GM23338 (cell line): ENCODE results near the gene PXK. TPM values are rescaled to one million over a fixed set of nuclear protein-coding genes. Genes with fewer than 3 reads are reported as not detected.
A peak's percentile ranks its signal among the peaks of the same experiment; 100 is the strongest.
"Not testable (repeated sequence)": the region's sequence is repeated elsewhere in the genome, so short reads cannot be mapped to it uniquely, and the experiment has no call there.

Source experiments
- ATAC-seq: fragments of 200-7000 bp; cut with Tn5 transposase; 3 replicates; pipeline ENCODE4 v1.9.1; 2020
- DNase-seq: peaks from one replicate; pipeline ENCODE4 v3.0.0-alpha.2; 2015; ENCODE audit warnings: low spot score
- H2AFZ ChIP-seq: fragments of 200-600 bp; sonication (generic); 2 replicates; pipeline ENCODE4 v1.8.0; 2016; ENCODE audit warnings: antibody characterized with exemption, mild to moderate bottlenecking, moderate library complexity
- H3F3A ChIP-seq: fragments of 200-600 bp; sonication (generic); replicated peaks from 2 replicates; pipeline ENCODE4 v1.8.0; 2017; ENCODE audit warnings: antibody characterized with exemption, mixed run types, low read depth
- H3K27ac ChIP-seq: fragments of 200-600 bp; sonication (generic); 2 replicates; pipeline ENCODE4 v1.6.1; 2016; ENCODE audit warnings: low read depth
- H3K27me3 ChIP-seq: fragments of 200-600 bp; sonication (generic); 2 replicates; pipeline ENCODE4 v1.8.0; 2016; ENCODE audit warnings: mild to moderate bottlenecking, mixed run types, moderate library complexity; ENCODE audit not compliant: insufficient read depth
- H3K36me3 ChIP-seq: fragments of 200-600 bp; sonication (generic); 2 replicates; pipeline ENCODE4 v1.8.0; 2016; ENCODE audit warnings: mild to moderate bottlenecking; ENCODE audit not compliant: insufficient read depth
- H3K4me1 ChIP-seq: fragments of 200-600 bp; sonication (generic); 2 replicates; pipeline ENCODE4 v1.8.0; 2016; ENCODE audit warnings: mild to moderate bottlenecking, moderate library complexity; ENCODE audit not compliant: insufficient read depth
- H3K4me2 ChIP-seq: fragments of 200-600 bp; sonication (generic); 2 replicates; pipeline ENCODE4 v1.7.1; 2017; ENCODE audit warnings: mixed run types
- H3K4me3 ChIP-seq: fragments of 200-600 bp; sonication (generic); 2 replicates; pipeline ENCODE4 v1.6.1; 2016; ENCODE audit warnings: mixed run types
- H3K79me2 ChIP-seq: fragments of 200-600 bp; sonication (generic); replicated peaks from 2 replicates; pipeline ENCODE4 v1.8.0; 2017; ENCODE audit warnings: mild to moderate bottlenecking; ENCODE audit not compliant: insufficient read depth
- H3K9me2 ChIP-seq: fragments of 200-600 bp; sonication (generic); 2 replicates; pipeline ENCODE4 v1.8.0; 2017; ENCODE audit not compliant: insufficient read depth
- H4K20me1 ChIP-seq: fragments of 200-600 bp; sonication (generic); replicated peaks from 2 replicates; pipeline ENCODE4 v1.8.0; 2017; ENCODE audit warnings: mild to moderate bottlenecking; ENCODE audit not compliant: insufficient read depth
- H3K27ac Mint-ChIP-seq: 2 replicates; pipeline ENCODE4 v1.8.0; 2020; ENCODE audit warnings: inconsistent platforms, mild to moderate bottlenecking, moderate library complexity, mixed read lengths
- H3K27me3 Mint-ChIP-seq: 3 replicates; pipeline ENCODE4 v1.8.0; 2022; ENCODE audit warnings: low read depth, mild to moderate bottlenecking, moderate library complexity, mixed read lengths, inconsistent platforms; ENCODE audit not compliant: insufficient read depth, poor library complexity
- H3K36me3 Mint-ChIP-seq: 3 replicates; pipeline ENCODE4 v1.8.0; 2021; ENCODE audit warnings: low read depth, mild to moderate bottlenecking, inconsistent platforms, moderate library complexity, mixed read lengths
- H3K4me1 Mint-ChIP-seq: 3 replicates; pipeline ENCODE4 v1.8.0; 2020; ENCODE audit warnings: mild to moderate bottlenecking, inconsistent platforms, mixed read lengths
- H3K4me3 Mint-ChIP-seq: 3 replicates; pipeline ENCODE4 v1.8.0; 2021; ENCODE audit warnings: moderate library complexity, mild to moderate bottlenecking, inconsistent platforms, mixed read lengths
- H3K9me3 Mint-ChIP-seq: 3 replicates; pipeline ENCODE4 v1.8.0; 2020; ENCODE audit warnings: moderate library complexity, mild to moderate bottlenecking, inconsistent platforms, mixed read lengths
- CTCF ChIP-seq, 2 experiments: fragments of 200-600 bp in 1 of 2; sonication (generic) in 1 of 2; conservative IDR thresholded peaks; 2 replicates each; pipeline versions ENCODE4 v1.5.1 to v1.6.1; 2016 to 2017; ENCODE audit warnings: antibody characterized with exemption in 2 of 2, low read depth in 2 of 2, mild to moderate bottlenecking in 2 of 2, moderate library complexity in 1 of 2
- JUNB ChIP-seq: IDR thresholded peaks from one replicate; pipeline ENCODE4 v1.6.1; 2016; ENCODE audit warnings: antibody characterized with exemption; ENCODE audit not compliant: unreplicated experiment
- NANOG ChIP-seq: IDR thresholded peaks from 2 replicates; pipeline ENCODE4 v1.6.1; 2016; ENCODE audit warnings: antibody characterized with exemption, borderline replicate concordance
- POLR2AphosphoS5 ChIP-seq: IDR thresholded peaks from 2 replicates; pipeline ENCODE4 v1.6.1; 2016; ENCODE audit warnings: antibody characterized with exemption, low read depth
- polyA plus RNA-seq: library from polyadenylated mRNA; unstranded; fragments of >200 nt; fragmentation: Nextera tagmentation; extraction: Ambion mirVana; gene quantifications from 2 replicates; pipeline ENCODE4 v1.2.1, GENCODE V29; 2016
- total RNA-seq: library from RNA; depleted of rRNA; stranded (reverse); fragments of >200 nt; shearing (Covaris generic); gene quantifications from 2 replicates; pipeline ENCODE4 v1.2.3, GENCODE V29; 2014

The PXK gene
- total and polyA plus RNA-seq, 2 experiments from 2014 or later: 6.4 to 6.5 TPM

- TF ChIP-seq POLR2AphosphoS5 (no peak), NANOG (no peak)
Measured at GRCh38 chr3:58287354-58287753, 45.3 kb upstream of the PXK start (continued).

- Mint-ChIP-seq H3K27ac (no peak overlapping the region), H3K9me3 (peaks cover 23% of the 10 kb centered on the region), H3K27me3 (peaks cover 5% of the 10 kb centered on the region), H3K36me3 (peaks cover 24% of the 10 kb centered on the region), H3K4me1 (no peaks in the 10 kb centered on the region), H3K4me3 (no peak overlapping the region)
- Histone ChIP-seq H3K27me3 (no peaks in the 10 kb centered on the region), H3K79me2 (no peaks in the 10 kb centered on the region), H2AFZ (no peak overlapping the region), H3F3A (no peaks in the 10 kb centered on the region), H3K27ac (no peak overlapping the region), H3K9me2 (no peaks in the 10 kb centered on the region), H3K4me1 (no peaks in the 10 kb centered on the region), H3K4me2 (no peak overlapping the region), H4K20me1 (no peaks in the 10 kb centered on the region), H3K4me3 (no peak overlapping the region), H3K36me3 (no peaks in the 10 kb centered on the region)
- no peak for TF ChIP-seq JUNB
- TF ChIP-seq CTCF (conservative IDR thresholded peaks at IDR 0.05; ENCODE audit: low read depth in 2 of 2): peak in 1 of 2 experiments; percentile 10; a peak in 1 of 4 replicates
- DNase-seq: peak; percentile 12
- ATAC-seq: no peak
Measured at GRCh38 chr3:58288011-58288728, 44.5 kb upstream of the PXK start.

- not testable (repeated sequence) for H3F3A ChIP-seq, H3K4me1 ChIP-seq, ATAC-seq, DNase-seq, H3K27me3 ChIP-seq, H3K4me3 ChIP-seq, H3K4me3 Mint-ChIP-seq, H3K36me3 ChIP-seq, H3K9me2 ChIP-seq, H3K4me2 ChIP-seq, H3K27ac ChIP-seq, H3K4me1 Mint-ChIP-seq, H3K27ac Mint-ChIP-seq, H4K20me1 ChIP-seq, H2AFZ ChIP-seq, H3K79me2 ChIP-seq, H3K27me3 Mint-ChIP-seq
- Mint-ChIP-seq H3K9me3 (peaks cover 23% of the 10 kb centered on the region), H3K36me3 (peaks cover 24% of the 10 kb centered on the region)
Measured at GRCh38 chr3:58288964-58289613, 43.6 kb upstream of the PXK start.

GRCh38 chr3:58290446-58290845 lies 42.2 kb upstream of the PXK start:
- not testable (repeated sequence) for H3K36me3 ChIP-seq, H3K4me1 Mint-ChIP-seq, H3K27ac Mint-ChIP-seq

More at GRCh38 chr3:58290446-58290845, 42.2 kb upstream of the PXK start:
- H2AFZ ChIP-seq, DNase-seq, H3K4me2 ChIP-seq, H3K79me2 ChIP-seq, H3K4me3 ChIP-seq, H3K27ac ChIP-seq, H3K4me1 ChIP-seq, H3K27me3 Mint-ChIP-seq, H3K9me2 ChIP-seq, H3K4me3 Mint-ChIP-seq, H3F3A ChIP-seq, ATAC-seq, H3K27me3 ChIP-seq, H4K20me1 ChIP-seq: not testable (repeated sequence)
- Mint-ChIP-seq H3K36me3 (peaks cover 20% of the 10 kb centered on the region), H3K9me3 (peaks cover 23% of the 10 kb centered on the region)
